ENCODE measurements around the gene SIL1.
"Not testable (repeated sequence)": the region's sequence is repeated elsewhere in the genome, so short reads cannot be mapped to it uniquely, and the experiment has no call there.

The SIL1 gene

GRCh38 chr5:138942066-138942465, 256.1 kb downstream of the SIL1 start:
- DNase-seq (ENCODE audit: low spot score), result no peak

DNA sequence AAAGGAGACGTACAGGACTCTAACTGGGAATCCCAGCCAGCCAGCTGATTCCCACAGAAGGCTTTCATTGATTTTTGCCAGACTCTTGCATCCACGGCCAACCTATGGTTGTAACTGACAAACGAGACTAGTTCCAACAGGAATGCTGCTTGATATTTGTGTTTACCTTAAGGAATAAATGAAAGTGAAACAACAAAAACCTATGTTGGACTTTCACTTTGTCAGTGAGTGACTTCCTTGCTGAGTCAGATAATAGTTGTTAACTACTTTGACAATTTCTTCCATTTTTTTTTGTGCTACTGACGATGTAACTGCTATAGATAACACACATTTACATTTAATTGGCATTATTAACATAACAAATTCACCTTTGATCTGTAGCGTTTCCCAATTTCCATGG, 259.6 kb downstream of the SIL1 start:
- no peak for DNase-seq (ENCODE audit: low spot score)

DNA sequence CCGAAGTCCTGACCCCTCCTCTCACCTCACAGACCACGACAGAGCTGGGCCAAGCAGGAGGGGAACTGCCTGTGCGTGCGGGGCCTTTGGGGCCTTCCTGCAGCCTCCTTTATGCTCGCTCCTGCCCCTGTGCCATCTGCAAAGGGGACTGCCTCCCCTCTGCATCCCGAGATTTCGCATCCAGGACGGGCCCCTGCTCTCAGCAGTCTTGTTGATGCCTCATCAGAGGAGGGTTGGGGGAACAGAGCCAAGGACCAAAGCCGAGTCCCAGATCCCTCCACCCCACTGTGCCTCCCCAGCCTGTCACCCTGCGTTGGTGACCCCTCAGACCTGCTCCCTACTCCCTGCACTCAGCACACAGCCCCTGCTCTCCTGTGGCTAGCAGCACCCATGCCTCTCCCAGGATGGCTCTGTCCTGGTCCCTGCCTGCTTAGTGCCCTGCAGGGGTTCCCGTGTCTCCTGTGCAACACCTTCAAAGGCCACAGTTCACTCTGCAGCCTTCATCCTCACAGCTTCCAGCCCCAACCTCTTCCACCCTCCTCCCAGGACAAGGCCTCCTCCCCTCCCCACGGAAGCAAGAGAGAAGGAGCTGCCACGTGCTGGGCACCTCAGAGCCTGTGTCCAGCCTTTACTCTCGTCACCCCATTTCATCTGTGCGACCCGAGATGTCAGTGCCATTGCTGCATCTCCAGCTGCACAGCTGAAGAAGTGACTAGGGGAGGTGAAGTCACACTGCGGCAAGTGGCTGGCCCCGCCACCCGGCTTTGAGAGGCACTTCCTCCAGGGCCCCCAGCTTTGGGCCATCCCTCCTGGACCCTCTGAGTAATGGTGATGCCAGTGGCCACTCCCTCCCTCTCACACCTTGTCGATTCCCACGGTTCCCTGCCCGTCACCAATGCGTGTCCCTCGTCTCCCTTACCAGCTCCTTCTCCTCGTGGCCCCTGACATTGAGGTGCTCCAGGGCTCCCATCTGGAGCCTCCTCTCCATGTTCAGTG, 260.5 kb downstream of the SIL1 start:
- DNase-seq (ENCODE audit: low spot score), result no peak

- no peak for DNase-seq (ENCODE audit: low spot score)
These were observed 261.2 kb downstream of the SIL1 start for GRCh38 chr5:138936968-138937345.

DNA sequence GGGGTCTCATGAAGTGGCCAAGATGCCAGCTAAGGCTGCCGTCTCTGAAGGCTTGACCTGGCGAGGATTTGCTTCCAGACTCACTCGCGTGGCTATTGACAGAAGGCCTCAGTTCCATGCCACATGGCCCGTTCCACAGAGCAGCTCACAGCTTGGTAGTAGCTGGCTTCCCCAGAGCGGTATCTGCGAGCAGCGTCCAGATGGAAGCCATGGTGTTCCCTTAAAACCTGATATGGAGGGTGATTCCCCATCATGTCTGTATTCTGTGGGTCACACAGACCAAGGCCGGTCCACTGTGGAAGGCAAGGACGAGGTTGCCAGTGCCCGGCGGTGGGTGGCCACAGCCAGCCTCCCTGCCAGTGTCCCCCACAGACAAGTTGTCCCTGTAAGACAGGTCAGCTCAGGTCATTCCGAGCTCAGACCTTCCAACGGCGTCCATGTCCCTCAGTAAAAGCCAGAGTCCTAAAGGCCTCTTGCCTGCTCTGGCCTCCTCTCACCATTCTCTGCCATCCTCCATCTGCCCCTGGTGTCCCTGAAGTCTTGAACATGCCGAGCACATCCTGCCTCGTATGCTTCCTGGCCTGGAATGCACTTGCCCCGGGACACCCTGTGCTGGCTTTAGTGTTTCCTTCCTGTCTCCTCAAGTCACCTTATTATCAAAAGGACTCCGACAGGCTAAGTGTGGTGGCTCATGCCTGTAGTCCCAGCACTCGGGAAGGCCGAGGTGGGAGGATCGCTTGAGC, 261.8 kb downstream of the SIL1 start:
- DNase-seq (ENCODE audit: low spot score), result no peak

DNA sequence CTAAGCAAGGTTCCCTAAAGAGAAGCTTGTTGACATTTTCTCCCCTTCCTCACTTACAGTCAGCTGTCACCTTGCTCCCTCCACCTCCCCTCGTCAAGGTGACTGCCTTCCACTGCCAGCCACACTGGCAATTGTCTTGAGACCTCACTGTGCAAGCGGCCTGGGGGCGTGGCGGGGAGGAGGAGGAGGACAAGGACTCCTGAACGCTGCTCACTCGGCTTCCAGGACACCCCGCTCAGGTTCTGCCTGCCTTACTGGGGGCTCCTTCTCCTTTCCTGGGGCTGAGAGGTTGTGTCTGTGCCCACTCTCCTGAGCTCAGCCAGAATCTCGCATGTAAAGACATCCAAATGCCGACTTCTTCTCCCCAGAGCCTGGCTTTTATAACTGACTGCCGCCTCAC, 262.7 kb downstream of the SIL1 start:
- DNase-seq (ENCODE audit: low spot score), result no peak

DNA sequence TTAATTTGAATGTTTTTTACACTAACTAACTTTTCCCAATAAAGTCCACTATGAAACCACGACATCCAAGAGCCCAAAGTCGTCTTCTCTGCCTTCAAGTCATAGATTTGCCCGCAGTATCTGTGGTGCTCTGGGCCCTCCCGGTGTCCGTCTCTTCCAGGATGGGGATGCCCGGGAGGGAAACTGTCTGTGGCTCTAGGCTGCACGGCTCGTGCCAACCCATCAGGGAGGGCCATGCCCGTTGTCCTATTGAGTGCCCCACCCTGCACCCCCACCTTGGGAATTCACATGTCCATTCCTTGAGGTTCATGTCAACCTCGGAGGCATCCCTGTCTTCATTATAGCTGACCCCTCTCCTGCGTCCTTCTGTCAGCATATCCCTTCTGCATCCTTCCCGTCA, 263.2 kb downstream of the SIL1 start:
- no peak for DNase-seq (ENCODE audit: low spot score)

DNA sequence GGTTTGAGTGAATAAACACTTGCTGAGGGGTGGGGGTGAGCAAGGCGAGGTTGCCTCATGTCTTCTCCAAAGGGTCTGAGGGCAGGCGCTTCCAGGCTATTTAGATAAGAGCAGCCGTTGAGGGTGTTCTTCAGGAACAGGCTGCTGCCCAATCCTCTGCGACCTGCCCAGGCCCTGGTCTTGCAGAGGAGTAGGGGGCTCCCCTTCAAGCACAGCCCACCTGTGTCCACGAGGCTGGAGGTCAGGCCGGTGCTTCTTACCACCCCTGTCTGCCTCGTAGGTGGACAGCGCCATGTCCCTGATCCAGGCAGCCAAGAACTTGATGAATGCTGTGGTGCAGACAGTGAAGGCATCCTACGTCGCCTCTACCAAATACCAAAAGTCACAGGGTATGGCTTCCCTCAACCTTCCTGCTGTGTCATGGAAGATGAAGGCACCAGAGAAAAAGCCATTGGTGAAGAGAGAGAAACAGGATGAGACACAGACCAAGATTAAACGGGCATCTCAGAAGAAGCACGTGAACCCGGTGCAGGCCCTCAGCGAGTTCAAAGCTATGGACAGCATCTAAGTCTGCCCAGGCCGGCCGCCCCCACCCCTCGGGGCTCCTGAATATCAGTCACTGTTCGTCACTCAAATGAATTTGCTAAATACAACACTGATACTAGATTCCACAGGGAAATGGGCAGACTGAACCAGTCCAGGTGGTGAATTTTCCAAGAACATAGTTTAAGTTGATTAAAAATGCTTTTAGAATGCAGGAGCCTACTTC, 264.5 kb downstream of the SIL1 start:
- no peak for DNase-seq (ENCODE audit: low spot score)

DNA sequence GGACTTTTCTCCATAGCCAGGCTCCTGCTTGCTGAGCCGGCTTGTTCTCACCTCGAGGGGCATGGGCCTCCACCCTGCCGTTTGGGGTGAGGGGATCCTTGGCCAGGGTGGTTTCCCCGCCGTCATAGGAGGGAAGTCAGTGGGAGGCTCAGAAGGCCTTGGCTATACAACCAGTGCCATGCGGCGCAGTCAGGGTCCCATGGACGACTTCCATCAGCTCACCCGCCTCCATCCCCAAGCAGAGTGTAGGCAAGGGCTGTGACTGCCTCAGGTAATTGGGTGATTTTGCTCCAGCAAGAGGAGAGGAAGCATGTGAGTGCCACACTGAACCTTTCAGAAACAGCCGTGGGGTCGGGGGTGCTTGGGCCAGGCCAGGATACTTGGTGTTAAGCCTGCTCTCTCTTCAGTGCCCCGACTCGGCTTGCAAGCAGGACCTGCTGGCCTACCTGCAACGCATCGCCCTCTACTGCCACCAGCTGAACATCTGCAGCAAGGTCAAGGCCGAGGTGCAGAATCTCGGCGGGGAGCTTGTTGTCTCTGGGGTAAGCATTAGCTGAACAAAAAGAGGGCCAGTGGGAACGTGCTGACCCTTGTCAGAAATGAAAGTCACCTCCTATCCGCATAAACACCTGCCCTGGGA, 265.9 kb downstream of the SIL1 start:
- no peak for DNase-seq (ENCODE audit: low spot score)

DNA sequence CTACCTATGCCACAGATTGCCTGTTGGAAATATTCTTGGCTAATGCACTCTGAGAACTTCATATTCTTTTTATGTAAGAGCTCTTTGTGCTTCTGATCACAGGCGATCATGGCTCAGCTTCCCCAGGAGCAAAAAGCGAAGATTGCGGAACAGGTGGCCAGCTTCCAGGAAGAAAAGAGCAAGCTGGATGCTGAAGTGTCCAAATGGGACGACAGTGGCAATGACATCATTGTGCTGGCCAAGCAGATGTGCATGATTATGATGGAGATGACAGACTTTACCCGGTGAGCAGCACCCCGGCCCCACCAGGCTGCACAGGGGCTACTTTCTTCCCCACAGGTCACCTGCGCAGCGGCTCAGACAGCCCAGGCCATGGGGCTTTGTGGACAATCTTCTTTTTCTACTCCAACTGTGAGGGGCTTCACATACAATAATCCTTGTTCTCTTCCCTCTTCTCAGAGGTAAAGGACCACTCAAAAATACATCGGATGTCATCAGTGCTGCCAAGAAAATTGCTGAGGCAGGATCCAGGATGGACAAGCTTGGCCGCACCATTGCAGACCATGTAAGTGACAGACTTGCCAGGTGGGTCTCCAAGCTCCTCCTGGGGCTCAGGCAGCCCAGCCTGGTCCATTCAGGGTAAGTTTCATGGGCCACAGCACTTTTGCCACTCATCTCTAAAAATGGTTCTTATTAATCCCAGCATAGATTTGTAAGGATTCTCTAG, 267.6 kb downstream of the SIL1 start:
- DNase-seq (ENCODE audit: low spot score), result no peak

DNA sequence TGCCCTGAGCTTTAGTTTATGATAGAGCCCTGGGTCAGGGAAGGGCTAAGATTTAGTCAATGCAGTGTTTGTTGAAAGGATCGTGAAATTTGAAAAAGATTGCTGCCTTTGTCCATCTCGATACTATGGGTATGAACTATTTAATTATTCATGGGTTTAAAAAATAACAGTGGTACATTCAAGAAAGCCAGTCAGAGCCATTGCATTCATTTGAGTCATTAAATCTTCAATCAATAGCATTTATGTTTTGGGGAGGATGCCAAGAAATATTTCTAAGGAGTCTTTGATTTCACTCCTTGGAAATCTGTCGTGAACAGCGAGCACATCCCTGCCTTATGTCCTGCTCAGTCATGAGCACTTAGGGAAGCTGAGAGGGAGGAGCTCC, 268.6 kb downstream of the SIL1 start:
- no peak for DNase-seq (ENCODE audit: low spot score)

GRCh38 chr5:138927979-138928378, 270.2 kb downstream of the SIL1 start:
- DNase-seq (ENCODE audit: low spot score), result peak; percentile 96

DNA sequence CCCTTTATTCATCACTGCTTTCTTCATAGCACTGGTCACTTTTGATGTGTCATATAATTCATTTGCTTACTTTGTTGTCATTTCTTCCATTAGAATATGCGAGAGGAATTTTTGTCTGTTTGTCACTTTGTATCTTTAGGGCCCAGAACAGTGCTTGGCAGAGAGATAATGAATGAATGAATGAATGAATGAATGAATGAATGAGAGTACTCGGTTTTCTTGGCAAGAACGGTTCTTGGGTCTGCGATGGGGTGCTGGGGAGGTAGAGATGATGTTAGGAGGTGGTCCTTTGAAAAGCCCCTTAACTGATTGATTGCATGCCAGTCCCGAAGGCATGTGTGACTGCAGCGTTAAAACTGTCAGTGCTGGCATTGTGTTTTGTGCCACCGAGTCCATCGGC, 270.6 kb downstream of the SIL1 start:
- DNase-seq (ENCODE audit: low spot score), result no peak

DNA sequence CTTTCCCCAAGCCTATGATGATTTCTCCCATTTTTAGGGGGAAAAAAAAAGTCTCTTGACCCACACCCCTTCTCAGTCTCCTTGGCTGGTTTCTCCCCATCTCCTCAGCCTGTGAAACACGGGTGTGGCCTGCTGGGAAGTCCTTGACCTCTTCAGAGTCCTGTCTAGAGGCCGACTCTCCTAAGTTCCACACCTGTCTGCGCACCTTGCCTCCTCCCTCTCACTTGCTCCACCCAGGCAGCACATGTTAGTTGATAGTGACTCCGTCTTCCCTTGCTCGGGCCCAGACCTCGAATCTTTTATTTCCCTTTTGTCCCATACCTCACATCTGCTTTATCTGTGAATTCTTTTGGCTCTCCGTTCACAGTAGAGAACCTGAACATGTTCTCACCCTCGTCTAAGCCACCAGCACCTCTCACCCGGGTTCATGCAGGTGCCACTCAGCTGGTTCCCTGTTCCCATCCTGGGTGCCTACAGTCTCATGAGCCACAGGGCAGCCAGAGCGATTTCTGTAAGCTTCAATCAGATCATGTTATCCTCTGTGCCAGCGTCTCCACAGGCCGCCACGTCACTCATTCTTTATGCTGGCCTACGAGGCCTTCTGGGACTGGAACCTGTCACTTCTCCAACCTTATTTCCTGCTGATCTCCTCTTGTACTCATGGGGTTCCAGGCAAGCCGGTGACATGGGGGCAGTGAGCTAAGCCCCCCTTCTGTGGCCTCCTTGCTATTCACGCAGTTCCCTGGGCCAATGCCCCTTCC, 271.3 kb downstream of the SIL1 start:
- DNase-seq (ENCODE audit: low spot score), result no peak

GRCh38 chr5:138926257-138926656, 271.9 kb downstream of the SIL1 start:
- DNase-seq (ENCODE audit: low spot score), result no peak

DNA sequence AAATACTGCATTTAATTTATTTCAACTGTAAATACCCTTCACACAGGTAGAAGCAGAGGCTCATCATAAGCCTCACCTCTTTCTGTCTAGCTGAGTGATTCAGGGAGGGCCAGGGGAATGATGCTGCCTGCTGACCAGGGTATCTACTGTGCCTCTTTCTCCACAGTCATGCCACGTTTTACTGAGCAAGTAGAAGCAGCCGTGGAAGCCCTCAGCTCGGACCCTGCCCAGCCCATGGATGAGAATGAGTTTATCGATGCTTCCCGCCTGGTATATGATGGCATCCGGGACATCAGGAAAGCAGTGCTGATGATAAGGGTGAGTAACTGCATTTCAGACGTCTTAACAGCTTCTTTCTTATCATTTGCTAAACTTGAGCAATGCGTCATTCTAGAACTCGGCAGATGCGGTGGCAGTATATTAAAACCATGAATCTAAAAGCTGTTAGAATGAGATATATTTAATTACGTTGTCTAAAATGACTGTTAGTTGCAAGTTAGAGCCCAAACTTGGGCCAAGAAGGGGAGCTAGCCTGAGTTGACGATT, 273.0 kb downstream of the SIL1 start:
- no peak for DNase-seq (ENCODE audit: low spot score)

- no peak for DNase-seq (ENCODE audit: low spot score)
These were observed 275.7 kb downstream of the SIL1 start for GRCh38 chr5:138922494-138922893.

- DNase-seq (ENCODE audit: low spot score), result not testable (repeated sequence)
These were observed 276.8 kb downstream of the SIL1 start for GRCh38 chr5:138921362-138921761.

DNA sequence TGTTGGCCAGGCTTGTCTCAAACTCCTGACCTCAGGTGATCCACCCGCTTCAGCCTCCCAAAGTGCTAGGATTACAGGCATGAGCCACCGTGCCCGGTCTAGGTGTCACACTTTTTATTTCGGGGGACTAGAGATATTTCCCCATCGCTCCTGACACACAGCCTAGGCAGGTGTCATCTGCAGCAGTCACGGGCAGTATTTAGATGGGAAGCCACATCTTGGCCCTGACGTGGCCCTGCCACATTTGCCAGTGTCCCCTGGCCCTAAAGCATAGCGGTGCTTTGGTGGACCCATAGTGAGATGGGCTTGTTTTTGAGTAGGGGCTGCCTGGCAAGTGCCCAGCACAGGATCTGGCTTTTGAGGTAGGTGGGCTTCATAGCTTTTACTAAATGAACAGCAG, 278.0 kb downstream of the SIL1 start:
- DNase-seq (ENCODE audit: low spot score), result no peak

GRCh38 chr5:138918686-138919085, 279.5 kb downstream of the SIL1 start:
- DNase-seq (ENCODE audit: low spot score), result no peak
